Gastrocnemius medialis (tissue), 4 donors: ENCODE results near the gene KIAA0319L. TPM values are rescaled to one million over a fixed set of nuclear protein-coding genes. Genes with fewer than 3 reads are reported as not detected.

Source experiments
- ATAC-seq, 2 donors: fragments of 150-250 bp; one replicate each; pipeline ENCODE4 v1.9.1; 2016
- DNase-seq, 2 donors: peaks; one replicate each; pipeline ENCODE4 v3.0.0-alpha.2; 2019
- H3K27ac ChIP-seq, 4 donors: fragments of 200-600 bp; sonication (generic); 1 replicate in 1 of 4; 2 replicates in 3 of 4; pipeline ENCODE4 v1.5.1; 2016 to 2018; ENCODE audit warnings: mild to moderate bottlenecking in 2 of 4, moderate library complexity in 1 of 4
- H3K27me3 ChIP-seq, 3 donors: fragments of 200-600 bp; sonication (generic) in 2 of 3; 1 replicate in 1 of 3; 2 replicates in 2 of 3; pipeline versions ENCODE4 v1.5.1 to v1.6.0; 2016 to 2019; ENCODE audit warnings: mild to moderate bottlenecking in 1 of 3, moderate library complexity in 1 of 3
- H3K36me3 ChIP-seq, 2 donors: fragments of 200-600 bp; sonication (generic) in 1 of 2; one replicate each; pipeline ENCODE4 v1.5.1; 2017 to 2018
- H3K4me1 ChIP-seq, 2 donors: fragments of 200-600 bp; sonication (generic) in 1 of 2; one replicate each; pipeline ENCODE4 v1.5.1; 2016 to 2017; ENCODE audit warnings: mild to moderate bottlenecking in 2 of 2
- H3K4me3 ChIP-seq, 4 donors: fragments of 200-600 bp; sonication (generic) in 3 of 4; 1 replicate in 1 of 4; 2 replicates in 3 of 4; pipeline ENCODE4 v1.5.1; 2016 to 2019; ENCODE audit warnings: mild to moderate bottlenecking in 2 of 4
- H3K9me3 ChIP-seq, 3 donors: fragments of 200-600 bp; sonication (generic) in 2 of 3; 1 replicate in 1 of 3; 2 replicates in 2 of 3; pipeline ENCODE4 v1.5.1; 2016 to 2019
- CTCF ChIP-seq, 5 experiments: fragments of 450-650 bp in 3 of 5; fragments of 200-600 bp in 2 of 5; sonication (generic) in 2 of 5; IDR thresholded peaks in 4 of 5; conservative IDR thresholded peaks in 1 of 5; 1 replicate in 4 of 5; 2 replicates in 1 of 5; pipeline ENCODE4 v1.5.1; 2016 to 2019; ENCODE audit warnings: antibody characterized with exemption in 5 of 5, mild to moderate bottlenecking in 3 of 5, moderate library complexity in 3 of 5
- POLR2A ChIP-seq, 2 donors: fragments of 450-650 bp; IDR thresholded peaks; one replicate each; pipeline ENCODE4 v1.6.1; 2017; ENCODE audit warnings: antibody characterized with exemption in 2 of 2, mild to moderate bottlenecking in 2 of 2, moderate library complexity in 2 of 2
- in situ Hi-C, 4 donors: fragments of 200-750 bp; cut with MboI; loops; one replicate each; pipeline versions ENCODE4 v1.15.0 to v1.8.0; 2017; ENCODE audit warnings: low sequenced_read_pairs in 4 of 4
- intact Hi-C: fragments of 100-400 bp; cut with DNase I; formaldehyde crosslinking; loops from one replicate; pipeline ENCODE4 v1.15.1; 2023; ENCODE audit warnings: low total_unique reads
- total RNA-seq, 4 donors: library from RNA; depleted of rRNA; stranded (reverse); fragments of >200 nt; gene quantifications; one replicate each; pipeline versions ENCODE4 v1.1.0 to v1.2.3, GENCODE V29; 2016

KIAA0319L gene
- total RNA-seq, 4 donors from 2014 or later, result 44.4 to 85.0 (median 69.2) TPM

GRCh38 chr1:35564884-35565741 lies 7.9 kb upstream of the KIAA0319L start:
- intact Hi-C loops (no loop called here), in situ Hi-C loops (loop anchor here (5.0 to 10.0 kb wide), 5 partner anchors 113 to 162 kb away; no protein-coding TSS in a partner anchor)
- Histone ChIP-seq H3K27ac (no peak overlapping the region), H3K36me3 (peaks cover 0 to 9% of the 10 kb centered on the region in 2 donors), H3K9me3 (no peaks in the 10 kb centered on the region), H3K27me3 (peaks cover 0 to 9% (median 6%) of the 10 kb centered on the region in 3 donors), H3K4me3 (no peak overlapping the region), H3K4me1 (peaks cover 7 to 15% of the 10 kb centered on the region in 2 donors)
- ATAC-seq (no peak), DNase-seq (no peak)
- TF ChIP-seq CTCF (IDR thresholded peaks at IDR 0.05 in 4 of 5, conservative IDR thresholded peaks at IDR 0.05 in 1 of 5) (no peak), POLR2A (IDR thresholded peaks at IDR 0.05) (no peak)

- ATAC-seq, result peak in 1 of 2 donors; percentile 43
- no peaks in the 10 kb centered on the region for H3K9me3 ChIP-seq
- in situ Hi-C loops, result loop anchor here (5.0 to 10.0 kb wide), 3 partner anchors 112 to 161 kb away; no protein-coding TSS in a partner anchor
- peak; percentile 38 to 60 for DNase-seq
- TF ChIP-seq POLR2A (IDR thresholded peaks at IDR 0.05), result no peak
- TF ChIP-seq CTCF (IDR thresholded peaks at IDR 0.05 in 4 of 5, conservative IDR thresholded peaks at IDR 0.05 in 1 of 5), result peak in 4 of 5 experiments; percentile 63 to 75 (median 66)
- H3K27ac ChIP-seq, result no peak overlapping the region
- peaks cover 0 to under 1% (median 0%) of the 10 kb centered on the region in 3 donors for H3K27me3 ChIP-seq
- peaks cover 4 to 16% of the 10 kb centered on the region in 2 donors for H3K4me1 ChIP-seq
- intact Hi-C loops, result no loop called here
- H3K4me3 ChIP-seq, result no peak overlapping the region
- H3K36me3 ChIP-seq, result peaks cover 0 to 9% of the 10 kb centered on the region in 2 donors
Measured at GRCh38 chr1:35564037-35564883, 7.1 kb upstream of the KIAA0319L start.

- H3K4me1 ChIP-seq, result peaks cover 9 to 24% of the 10 kb centered on the region in 2 donors
- no peak for TF ChIP-seq CTCF (IDR thresholded peaks at IDR 0.05 in 4 of 5, conservative IDR thresholded peaks at IDR 0.05 in 1 of 5)
- no peak for TF ChIP-seq POLR2A (IDR thresholded peaks at IDR 0.05)
- no peaks in the 10 kb centered on the region for H3K27me3 ChIP-seq
- H3K4me3 ChIP-seq, result no peak overlapping the region
- DNase-seq (no peak), ATAC-seq (no peak)
- no peaks in the 10 kb centered on the region for H3K9me3 ChIP-seq
- H3K36me3 ChIP-seq, result peaks cover 0 to 9% of the 10 kb centered on the region in 2 donors
- H3K27ac ChIP-seq, result no peak overlapping the region
- in situ Hi-C loops, result loop anchor here (5.0 to 10.0 kb wide), 3 partner anchors 111 to 162 kb away; no protein-coding TSS in a partner anchor
- intact Hi-C loops, result no loop called here
Measured at GRCh38 chr1:35563166-35563565, 6.0 kb upstream of the KIAA0319L start.

GRCh38 chr1:35561972-35562680 lies 4.9 kb upstream of the KIAA0319L start:
- ATAC-seq (no peak), DNase-seq (no peak)
- H3K4me1 ChIP-seq, result peaks cover 9 to 28% of the 10 kb centered on the region in 2 donors
- peaks cover 0 to 9% of the 10 kb centered on the region in 2 donors for H3K36me3 ChIP-seq
- H3K27me3 ChIP-seq, result no peaks in the 10 kb centered on the region
- TF ChIP-seq POLR2A (IDR thresholded peaks at IDR 0.05) (no peak), CTCF (IDR thresholded peaks at IDR 0.05 in 4 of 5, conservative IDR thresholded peaks at IDR 0.05 in 1 of 5) (no peak)
- H3K9me3 ChIP-seq, result no peaks in the 10 kb centered on the region
- no peak overlapping the region for H3K27ac ChIP-seq
- intact Hi-C loops, result no loop called here
- in situ Hi-C loops, result loop anchor here (5.0 to 10.0 kb wide), 3 partner anchors 110 to 163 kb away; no protein-coding TSS in a partner anchor
- no peak overlapping the region for H3K4me3 ChIP-seq
